IPS DF 19.7 (cell line): ENCODE data around the gene MEF2B.

ENCODE experiments used
- DNase-seq: peaks from one replicate; pipeline ENCODE4 v3.0.0-alpha.2; 2013; ENCODE audit warnings: low read depth, low spot score

The MEF2B gene

GRCh38 chr19:19098703-19099632, 71.1 kb downstream of the MEF2B start:
- no peak for DNase-seq

- no peak for DNase-seq
These were observed 71.9 kb downstream of the MEF2B start for GRCh38 chr19:19098084-19098702.

GRCh38 chr19:19096641-19097627, 73.1 kb downstream of the MEF2B start:
- no peak for DNase-seq

- DNase-seq = no peak
These were observed 74.4 kb downstream of the MEF2B start for GRCh38 chr19:19095691-19096090.
